Panc1 (cell line): ENCODE measurements around the gene SLC17A7.

Experiments
- CTCF ChIP-seq: fragments of 450-650 bp; IDR thresholded peaks from 2 replicates; pipeline ENCODE4 v1.5.1; 2017; ENCODE audit warnings: mild to moderate bottlenecking
- POLR2AphosphoS5 ChIP-seq: IDR thresholded peaks from 2 replicates; pipeline ENCODE4 v1.6.1; 2012; ENCODE audit warnings: mild to moderate bottlenecking, low read depth, low read length, moderate library complexity
- REST ChIP-seq, 2 experiments: IDR thresholded peaks; 2 replicates each; pipeline ENCODE4 v1.6.1; 2011 to 2012; ENCODE audit warnings: low read depth in 2 of 2, control low read depth in 1 of 2, low read length in 1 of 2, mild to moderate bottlenecking in 1 of 2, moderate library complexity in 1 of 2; ENCODE audit not compliant: insufficient read depth in 1 of 2
- SIN3A ChIP-seq: IDR thresholded peaks from 2 replicates; pipeline ENCODE4 v1.6.1; 2012; ENCODE audit warnings: low read depth, mild to moderate bottlenecking, low read length, moderate library complexity, borderline replicate concordance; ENCODE audit not compliant: insufficient read depth
- TCF7L2 ChIP-seq: IDR thresholded peaks from 2 replicates; pipeline ENCODE4 v1.6.1; 2011; ENCODE audit warnings: mild to moderate bottlenecking, low read depth, low read length, inconsistent platforms

GRCh38 chr19:49459388-49459787 lies 18.1 kb upstream of the SLC17A7 start:
- TF ChIP-seq CTCF (no peak), SIN3A (no peak), POLR2AphosphoS5 (no peak), REST (IDR thresholded peaks at IDR 0.05; ENCODE audit: insufficient read depth in 1 of 2, low read depth in 2 of 2, low read length in 1 of 2) (no peak), TCF7L2 (no peak)
